HG02763 (cell line): ENCODE results near the gene CBLL1.

Experiments used
- ATAC-seq: cut with Tn5 transposase; IDR thresholded peaks from one replicate; pipeline ENCODE4 v1.9.1; 2021; ENCODE audit warnings: mild to moderate bottlenecking, moderate library complexity; ENCODE audit not compliant: unreplicated experiment

CBLL1 gene

GRCh38 chr7:107809179-107809578, 65.2 kb downstream of the CBLL1 start:
- no peak for ATAC-seq

- ATAC-seq = no peak
These were observed 66.7 kb downstream of the CBLL1 start for GRCh38 chr7:107810626-107811025.
